KBM-7 (cell line): Measurements from ENCODE around the gene KIR2DL4.
"Not testable (repeated sequence)": the region's sequence is repeated elsewhere in the genome, so short reads cannot be mapped to it uniquely, and the experiment has no call there.

ENCODE experiments used
- DNase-seq: peaks from one replicate; pipeline ENCODE4 v3.0.0-alpha.2; 2015
- in situ Hi-C: fragments of 300-500 bp; cut with MboI; formaldehyde crosslinking; loops from 2 replicates; pipeline ENCODE4 v1.14.3; 2020; ENCODE audit warnings: low sequenced_read_pairs, low pct_unique_long_range_greater_than_20kb, mixed read lengths

KIR2DL4 gene

GRCh38 chr19:54855241-54855640 lies 51.8 kb downstream of the KIR2DL4 start:
- not testable (repeated sequence) for DNase-seq
- in situ Hi-C loops, result loop anchor here (25.0 kb wide), 1 partner anchor 368 kb away; no protein-coding TSS in a partner anchor

GRCh38 chr19:54858476-54858875 lies 55.1 kb downstream of the KIR2DL4 start:
- in situ Hi-C loops, result loop anchor here (25.0 kb wide), 1 partner anchor 371 kb away; no protein-coding TSS in a partner anchor
- not testable (repeated sequence) for DNase-seq

- in situ Hi-C loops, result loop anchor here (25.0 kb wide), 1 partner anchor 372 kb away; no protein-coding TSS in a partner anchor
- DNase-seq, result not testable (repeated sequence)
Observed at GRCh38 chr19:54859421-54859820, 56.0 kb downstream of the KIR2DL4 start.

GRCh38 chr19:54863459-54863858 lies 60.0 kb downstream of the KIR2DL4 start:
- not testable (repeated sequence) for DNase-seq
- in situ Hi-C loops, result loop anchor here (25.0 kb wide), 1 partner anchor 376 kb away; no protein-coding TSS in a partner anchor
